Measurements from ENCODE around the gene DYRK1A.

- TF ChIP-seq POLR2A (IDR thresholded peaks at IDR 0.05; ENCODE audit: low read depth, low read length) (no peak), SPI1 (IDR thresholded peaks at IDR 0.05; ENCODE audit: low read depth, low read length) (no peak), POU2F2 (IDR thresholded peaks at IDR 0.05; ENCODE audit: low read depth, low read length) (no peak), TAF1 (IDR thresholded peaks at IDR 0.05; ENCODE audit: low read depth, low read length) (no peak), POLR2AphosphoS5 (IDR thresholded peaks at IDR 0.05; ENCODE audit: low read depth, low read length) (no peak)
These were observed 136.4 kb downstream of the DYRK1A start for GRCh38 chr21:37502947-37503346.

Data from GM12891 (cell line).